ENCODE measurements around the gene MRM1. TPM values are rescaled to one million over a fixed set of nuclear protein-coding genes. Genes with fewer than 3 reads are reported as not detected.

MRM1 gene
- total and polyA plus RNA-seq, 9 of the 15 experiments (the other 6 are each of a cell fraction or from before 2014, with no cell fraction given), result 0.61 to 28.4 (median 21.5) TPM

GRCh38 chr17:36629252-36629847 lies 28.0 kb downstream of the MRM1 start (continued):
- TF ChIP-seq CCNT2 (IDR thresholded peaks at IDR 0.05; ENCODE audit: borderline replicate concordance, extremely low read depth, insufficient read length, low read depth, low read length) (no peak), KLF13 (tag; IDR thresholded peaks at IDR 0.05; ENCODE audit: borderline replicate concordance, low read depth) (no peak), KLF6 (CRISPR knock-in tag; IDR thresholded peaks at IDR 0.05; ENCODE audit: borderline replicate concordance) (no peak), GABPA (tag; conservative IDR thresholded peaks at IDR 0.05; ENCODE audit: low read depth) (no peak), NR4A1 (CRISPR knock-in tag; IDR thresholded peaks at IDR 0.05) (no peak), NR4A1 (tag; IDR thresholded peaks at IDR 0.05) (no peak), JUN (IDR thresholded peaks at IDR 0.05; ENCODE audit: borderline replicate concordance, low read depth, low read length) (0 out of 2 replicates have a peak, but pooled peaks have one; percentile 15), JUN (CRISPR knock-in tag; IDR thresholded peaks at IDR 0.05; ENCODE audit: borderline replicate concordance) (no peak), PURB (CRISPR knock-in tag; IDR thresholded peaks at IDR 0.05; ENCODE audit: low read depth) (no peak), ARID2 (IDR thresholded peaks at IDR 0.05) (peak; percentile 32; the same call in 1 of the 2 replicates), SOX6 (IDR thresholded peaks at IDR 0.05) (no peak), PRDM10 (IDR thresholded peaks at IDR 0.05; ENCODE audit: partially characterized antibody) (no peak), FOS (IDR thresholded peaks at IDR 0.05; ENCODE audit: extremely low read depth, insufficient read length) (no peak), HDAC6 (IDR thresholded peaks at IDR 0.05; ENCODE audit: low read depth, low read length) (no peak), ARID4B (CRISPR knock-in tag; IDR thresholded peaks at IDR 0.05) (no peak), SUPT5H (IDR thresholded peaks at IDR 0.05) (no peak), MBD1 (CRISPR knock-in tag; IDR thresholded peaks at IDR 0.05) (no peak), ZNF140 (CRISPR knock-in tag; IDR thresholded peaks at IDR 0.05) (no peak), ARID1B (IDR thresholded peaks at IDR 0.05) (no peak)
